ENCODE data around the gene TTLL10.

DNA sequence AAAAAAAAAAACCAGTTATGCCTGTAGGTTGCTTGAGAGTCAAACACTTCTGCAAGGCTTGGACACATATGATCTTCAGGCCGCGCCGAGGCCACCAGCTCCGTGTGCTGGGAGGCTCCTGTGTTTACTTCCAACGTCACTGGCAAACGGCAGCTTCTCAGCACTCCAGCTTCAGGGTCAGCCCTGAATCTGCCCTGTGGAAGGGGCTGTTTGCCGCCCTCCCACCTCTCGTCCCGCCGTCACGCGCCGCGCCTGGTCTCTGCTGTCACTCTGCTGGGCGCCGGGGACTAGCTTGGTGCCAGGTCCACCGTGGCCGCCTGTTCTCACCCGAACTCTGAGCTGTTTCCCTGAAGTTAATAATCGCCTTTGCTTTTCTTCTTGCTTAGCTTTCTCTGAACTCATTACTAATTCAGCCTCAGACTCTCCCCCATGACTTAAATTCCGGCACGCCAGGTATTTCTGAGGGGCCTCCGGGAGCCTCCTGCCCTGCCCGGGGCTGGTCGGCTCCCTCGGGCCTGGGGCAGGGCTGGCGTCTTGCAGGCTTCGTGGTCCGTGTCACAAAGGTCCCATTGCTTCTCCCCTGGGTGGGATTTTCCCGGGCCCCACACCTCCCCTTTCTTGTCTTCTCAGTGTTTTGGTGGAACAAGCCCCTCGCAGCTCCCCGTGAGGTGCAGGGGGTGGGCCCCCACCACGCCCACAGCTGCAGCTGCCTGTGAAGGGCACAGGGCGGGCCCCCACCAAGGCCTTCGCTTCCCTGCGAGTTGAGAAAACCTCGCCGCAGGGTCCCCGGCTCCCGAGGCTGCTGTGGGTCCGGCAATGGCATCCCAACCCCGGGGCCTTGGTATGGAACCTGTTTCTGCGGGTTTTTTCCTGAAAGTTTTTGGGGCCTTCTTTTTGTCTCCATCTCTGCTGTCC, 43.2 kb upstream of the TTLL10 start:
- TF ChIP-seq, protein P1, sequence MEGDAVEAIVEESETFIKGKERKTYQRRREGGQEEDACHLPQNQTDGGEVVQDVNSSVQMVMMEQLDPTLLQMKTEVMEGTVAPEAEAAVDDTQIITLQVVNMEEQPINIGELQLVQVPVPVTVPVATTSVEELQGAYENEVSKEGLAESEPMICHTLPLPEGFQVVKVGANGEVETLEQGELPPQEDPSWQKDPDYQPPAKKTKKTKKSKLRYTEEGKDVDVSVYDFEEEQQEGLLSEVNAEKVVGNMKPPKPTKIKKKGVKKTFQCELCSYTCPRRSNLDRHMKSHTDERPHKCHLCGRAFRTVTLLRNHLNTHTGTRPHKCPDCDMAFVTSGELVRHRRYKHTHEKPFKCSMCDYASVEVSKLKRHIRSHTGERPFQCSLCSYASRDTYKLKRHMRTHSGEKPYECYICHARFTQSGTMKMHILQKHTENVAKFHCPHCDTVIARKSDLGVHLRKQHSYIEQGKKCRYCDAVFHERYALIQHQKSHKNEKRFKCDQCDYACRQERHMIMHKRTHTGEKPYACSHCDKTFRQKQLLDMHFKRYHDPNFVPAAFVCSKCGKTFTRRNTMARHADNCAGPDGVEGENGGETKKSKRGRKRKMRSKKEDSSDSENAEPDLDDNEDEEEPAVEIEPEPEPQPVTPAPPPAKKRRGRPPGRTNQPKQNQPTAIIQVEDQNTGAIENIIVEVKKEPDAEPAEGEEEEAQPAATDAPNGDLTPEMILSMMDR (conservative IDR thresholded peaks at IDR 0.05): no peak
- TF ChIP-seq EZH2 (IDR thresholded peaks at IDR 0.05; ENCODE audit: low read depth): no peak

All from PC-9 (cell line).